Dendritic cell treated with granulocyte-macrophage colony-stimulating factor and Interleukin-4, amounts not matched to agents 40 ng/mL and 50 ng/mL, for 4 days (primary cell): ENCODE results near the gene KIRREL3.

Experiments used
- H3K27ac Mint-ChIP-seq: one replicate; pipeline ENCODE4 v1.8.0; 2022; ENCODE audit warnings: mild to moderate bottlenecking, mixed read lengths
- H3K27me3 Mint-ChIP-seq: one replicate; pipeline ENCODE4 v1.8.0; 2022; ENCODE audit warnings: mild to moderate bottlenecking, mixed read lengths
- H3K36me3 Mint-ChIP-seq: one replicate; pipeline ENCODE4 v1.8.0; 2022; ENCODE audit warnings: low read depth, mixed read lengths
- H3K4me1 Mint-ChIP-seq: one replicate; pipeline ENCODE4 v1.8.0; 2022; ENCODE audit warnings: low read depth, mixed read lengths
- H3K4me3 Mint-ChIP-seq: one replicate; pipeline ENCODE4 v1.8.0; 2022; ENCODE audit warnings: mild to moderate bottlenecking, moderate library complexity, mixed read lengths
- H3K9me3 Mint-ChIP-seq: one replicate; pipeline ENCODE4 v1.8.0; 2022; ENCODE audit warnings: mixed read lengths
- intact Hi-C: fragments of 100-400 bp; cut with micrococcal nuclease; formaldehyde crosslinking; loops from one replicate; pipeline ENCODE4 v1.15.0; 2022

Gene KIRREL3

GRCh38 chr11:126599217-126599897, 401.2 kb downstream of the KIRREL3 start:
- no peaks in the 10 kb centered on the region for H3K36me3 Mint-ChIP-seq
- H3K27ac Mint-ChIP-seq = no peak overlapping the region
- peaks cover 16% of the 10 kb centered on the region for H3K27me3 Mint-ChIP-seq
- intact Hi-C loops = no loop called here
- no peaks in the 10 kb centered on the region for H3K4me1 Mint-ChIP-seq
- no peak overlapping the region for H3K4me3 Mint-ChIP-seq
- H3K9me3 Mint-ChIP-seq = no peaks in the 10 kb centered on the region

GRCh38 chr11:126598344-126599216, 402.0 kb downstream of the KIRREL3 start:
- no peak overlapping the region for H3K4me3 Mint-ChIP-seq

GRCh38 chr11:126597041-126597440, 403.5 kb downstream of the KIRREL3 start:
- H3K27me3 Mint-ChIP-seq = peaks cover 12% of the 10 kb centered on the region
- no peak overlapping the region for H3K4me3 Mint-ChIP-seq
- no peaks in the 10 kb centered on the region for H3K9me3 Mint-ChIP-seq
- no peaks in the 10 kb centered on the region for H3K4me1 Mint-ChIP-seq
- intact Hi-C loops = no loop called here
- H3K36me3 Mint-ChIP-seq = no peaks in the 10 kb centered on the region
- no peak overlapping the region for H3K27ac Mint-ChIP-seq

More at GRCh38 chr11:126598344-126599216, 402.0 kb downstream of the KIRREL3 start:
- H3K27ac Mint-ChIP-seq = no peak overlapping the region
- intact Hi-C loops = no loop called here
- no peaks in the 10 kb centered on the region for H3K4me1 Mint-ChIP-seq
- H3K36me3 Mint-ChIP-seq = no peaks in the 10 kb centered on the region
- H3K9me3 Mint-ChIP-seq = no peaks in the 10 kb centered on the region
- H3K27me3 Mint-ChIP-seq = peaks cover 15% of the 10 kb centered on the region

GRCh38 chr11:126596474-126596873, 404.1 kb downstream of the KIRREL3 start:
- Mint-ChIP-seq H3K4me3 (no peak overlapping the region), H3K4me1 (no peaks in the 10 kb centered on the region), H3K9me3 (no peaks in the 10 kb centered on the region), H3K36me3 (no peaks in the 10 kb centered on the region), H3K27ac (no peak overlapping the region), H3K27me3 (peaks cover 9% of the 10 kb centered on the region)
- intact Hi-C loops = no loop called here

GRCh38 chr11:126595560-126595959, 405.0 kb downstream of the KIRREL3 start:
- H3K4me1 Mint-ChIP-seq = no peaks in the 10 kb centered on the region
- peaks cover 5% of the 10 kb centered on the region for H3K27me3 Mint-ChIP-seq
- H3K36me3 Mint-ChIP-seq = no peaks in the 10 kb centered on the region
- H3K27ac Mint-ChIP-seq = no peak overlapping the region
- intact Hi-C loops = no loop called here
- H3K4me3 Mint-ChIP-seq = no peak overlapping the region
- H3K9me3 Mint-ChIP-seq = no peaks in the 10 kb centered on the region

GRCh38 chr11:126594921-126595367, 405.6 kb downstream of the KIRREL3 start:
- intact Hi-C loops = no loop called here
- Mint-ChIP-seq H3K27me3 (peaks cover 2% of the 10 kb centered on the region), H3K9me3 (no peaks in the 10 kb centered on the region), H3K4me1 (no peaks in the 10 kb centered on the region), H3K4me3 (no peak overlapping the region), H3K27ac (no peak overlapping the region), H3K36me3 (no peaks in the 10 kb centered on the region)

GRCh38 chr11:126592496-126593410, 407.8 kb downstream of the KIRREL3 start:
- H3K27me3 Mint-ChIP-seq = no peaks in the 10 kb centered on the region
- no peak overlapping the region for H3K4me3 Mint-ChIP-seq
- no peak overlapping the region for H3K27ac Mint-ChIP-seq
- H3K4me1 Mint-ChIP-seq = no peaks in the 10 kb centered on the region
- intact Hi-C loops = no loop called here
- no peaks in the 10 kb centered on the region for H3K9me3 Mint-ChIP-seq
- H3K36me3 Mint-ChIP-seq = no peaks in the 10 kb centered on the region

- intact Hi-C loops = no loop called here
Observed at GRCh38 chr11:126591966-126592489, 408.5 kb downstream of the KIRREL3 start.

GRCh38 chr11:126589492-126589803, 411.1 kb downstream of the KIRREL3 start:
- no peaks in the 10 kb centered on the region for H3K36me3 Mint-ChIP-seq
- no peak overlapping the region for H3K27ac Mint-ChIP-seq
- intact Hi-C loops = no loop called here
- no peak overlapping the region for H3K4me3 Mint-ChIP-seq
- no peaks in the 10 kb centered on the region for H3K27me3 Mint-ChIP-seq
- no peaks in the 10 kb centered on the region for H3K4me1 Mint-ChIP-seq
- H3K9me3 Mint-ChIP-seq = no peaks in the 10 kb centered on the region

More at GRCh38 chr11:126591966-126592489, 408.5 kb downstream of the KIRREL3 start:
- Mint-ChIP-seq H3K36me3 (no peaks in the 10 kb centered on the region), H3K27me3 (no peaks in the 10 kb centered on the region), H3K9me3 (no peaks in the 10 kb centered on the region), H3K4me3 (no peak overlapping the region), H3K27ac (no peak overlapping the region), H3K4me1 (no peaks in the 10 kb centered on the region)

- Mint-ChIP-seq H3K9me3 (no peaks in the 10 kb centered on the region), H3K27ac (no peak overlapping the region), H3K4me3 (no peak overlapping the region), H3K4me1 (no peaks in the 10 kb centered on the region), H3K36me3 (no peaks in the 10 kb centered on the region), H3K27me3 (no peaks in the 10 kb centered on the region)
- intact Hi-C loops = no loop called here
Observed at GRCh38 chr11:126588630-126589491, 411.7 kb downstream of the KIRREL3 start.

GRCh38 chr11:126587541-126587940, 413.0 kb downstream of the KIRREL3 start:
- Mint-ChIP-seq H3K9me3 (no peaks in the 10 kb centered on the region), H3K27me3 (no peaks in the 10 kb centered on the region), H3K27ac (no peak overlapping the region), H3K4me1 (no peaks in the 10 kb centered on the region), H3K4me3 (no peak overlapping the region), H3K36me3 (no peaks in the 10 kb centered on the region)
- intact Hi-C loops = no loop called here

- no peak overlapping the region for H3K27ac Mint-ChIP-seq
- no peaks in the 10 kb centered on the region for H3K36me3 Mint-ChIP-seq
- H3K4me1 Mint-ChIP-seq = no peaks in the 10 kb centered on the region
- no peaks in the 10 kb centered on the region for H3K9me3 Mint-ChIP-seq
- intact Hi-C loops = no loop called here
- H3K4me3 Mint-ChIP-seq = no peak overlapping the region
- no peaks in the 10 kb centered on the region for H3K27me3 Mint-ChIP-seq
Observed at GRCh38 chr11:126585774-126586491, 414.6 kb downstream of the KIRREL3 start.
